Germinal center (tissue), 1 donor: ENCODE results near the gene COX4I1.

Experiments
- DNase-seq: peaks from one replicate; pipeline ENCODE4 v3.0.0; 2012; ENCODE audit warnings: mixed read lengths, low spot score

COX4I1 gene

DNA sequence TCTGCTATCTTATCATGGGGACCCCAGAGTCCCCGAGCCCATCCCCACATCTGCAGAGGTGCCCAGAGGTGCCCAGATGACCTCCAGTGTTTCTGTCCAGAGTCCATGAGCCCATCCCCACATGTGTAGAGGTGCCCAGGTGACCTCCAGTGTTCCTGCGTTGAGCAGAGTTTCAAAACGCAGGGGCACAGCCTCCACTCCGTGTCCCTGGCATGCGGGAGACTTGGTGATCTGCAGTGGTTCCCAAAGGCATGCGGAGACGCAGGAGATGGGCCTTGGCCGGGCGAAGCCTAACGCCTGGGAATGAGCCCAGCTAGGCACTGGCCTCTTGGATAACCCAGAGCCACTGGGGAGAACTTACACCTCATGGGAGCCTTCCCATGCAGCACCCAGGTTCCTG, 41.3 kb downstream of the COX4I1 start:
- DNase-seq, result no peak

DNA sequence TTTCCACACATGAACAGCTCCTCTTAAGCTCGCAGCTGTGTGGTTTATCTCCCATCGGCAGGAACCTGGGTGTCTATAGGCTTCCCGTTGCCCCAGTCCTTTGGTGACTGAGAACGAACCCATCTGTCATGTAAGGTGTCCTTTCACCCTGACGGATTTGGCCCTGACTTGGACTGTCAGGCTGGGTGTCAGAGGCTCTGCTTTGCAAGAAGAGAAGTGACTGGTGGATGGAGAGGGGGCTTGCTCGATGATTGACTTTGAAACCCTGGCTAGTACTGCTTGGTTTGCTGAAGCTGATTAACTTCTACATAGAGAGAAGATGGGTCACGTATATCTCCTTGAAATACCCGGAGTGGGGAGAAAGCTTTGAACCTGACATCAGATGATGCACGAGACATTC, 42.9 kb downstream of the COX4I1 start:
- no peak for DNase-seq

DNA sequence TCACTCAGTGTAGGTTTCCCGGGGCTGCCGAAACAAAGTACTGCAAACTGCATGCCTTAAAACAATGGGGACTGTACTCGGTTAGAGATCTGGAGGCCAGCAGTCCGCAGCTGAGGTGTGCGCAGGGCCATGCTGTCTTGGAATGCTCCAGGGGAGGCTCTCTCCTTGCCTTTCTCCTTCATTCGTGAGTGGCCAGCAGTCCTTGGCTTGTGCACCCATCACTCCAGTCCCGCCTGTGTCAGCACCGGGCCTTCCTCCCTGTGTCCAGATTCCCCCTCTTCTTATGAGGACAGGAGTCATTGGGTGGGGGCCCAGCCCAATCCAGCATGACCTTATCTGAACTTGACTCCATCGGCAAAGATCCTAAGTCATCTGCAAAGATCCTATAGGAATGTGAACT, 43.4 kb downstream of the COX4I1 start:
- DNase-seq, result no peak

DNA sequence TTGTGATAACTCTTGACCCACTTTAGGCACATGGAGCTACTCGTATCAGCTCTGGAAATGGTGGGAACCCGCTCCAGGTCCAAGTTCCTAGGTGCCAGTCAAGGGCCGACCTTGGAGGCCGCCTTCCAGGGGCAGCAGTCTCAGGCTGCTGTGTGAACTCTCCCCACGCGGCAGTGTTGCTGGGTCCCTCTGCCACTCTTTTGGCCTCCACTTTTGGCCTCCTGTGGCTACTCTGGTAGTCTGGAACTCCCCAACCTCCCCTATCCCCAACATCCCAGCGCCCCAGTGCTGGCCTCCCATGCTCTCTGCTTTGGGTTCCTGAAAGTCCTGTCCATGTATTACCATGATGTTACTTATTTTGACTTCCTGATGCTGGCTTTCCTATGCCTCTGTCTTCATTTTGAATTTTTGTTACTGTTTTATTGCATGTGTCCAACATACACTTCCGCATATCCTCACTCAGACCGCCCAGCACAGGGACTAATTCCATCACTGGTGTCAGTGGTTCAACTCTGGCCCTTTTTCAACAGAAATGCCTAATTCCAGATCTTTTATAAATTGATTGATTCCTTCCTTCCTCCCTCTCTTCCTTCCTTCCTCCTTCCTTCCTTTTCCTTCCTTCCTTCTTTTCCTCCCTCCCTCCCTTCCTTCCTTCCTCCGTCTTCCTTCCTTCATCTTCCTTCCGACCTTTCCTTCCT, 44.1 kb downstream of the COX4I1 start:
- no peak for DNase-seq

DNA sequence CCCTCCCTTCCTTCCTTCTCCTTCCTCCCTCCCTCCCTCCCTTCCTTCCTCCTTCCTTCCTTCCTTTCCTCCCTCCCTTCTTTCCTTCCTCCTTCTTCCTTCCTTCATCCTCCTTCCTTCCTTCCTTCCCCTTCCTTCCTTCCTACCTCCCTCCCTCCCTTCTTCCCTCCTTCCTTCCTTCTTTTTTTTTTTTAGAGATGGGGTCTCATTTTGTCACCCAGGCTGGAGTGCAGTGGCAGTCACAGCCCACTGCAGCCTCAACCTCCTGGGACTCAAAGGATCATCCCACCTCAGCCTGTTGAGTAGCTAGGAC, 44.6 kb downstream of the COX4I1 start:
- no peak for DNase-seq

DNA sequence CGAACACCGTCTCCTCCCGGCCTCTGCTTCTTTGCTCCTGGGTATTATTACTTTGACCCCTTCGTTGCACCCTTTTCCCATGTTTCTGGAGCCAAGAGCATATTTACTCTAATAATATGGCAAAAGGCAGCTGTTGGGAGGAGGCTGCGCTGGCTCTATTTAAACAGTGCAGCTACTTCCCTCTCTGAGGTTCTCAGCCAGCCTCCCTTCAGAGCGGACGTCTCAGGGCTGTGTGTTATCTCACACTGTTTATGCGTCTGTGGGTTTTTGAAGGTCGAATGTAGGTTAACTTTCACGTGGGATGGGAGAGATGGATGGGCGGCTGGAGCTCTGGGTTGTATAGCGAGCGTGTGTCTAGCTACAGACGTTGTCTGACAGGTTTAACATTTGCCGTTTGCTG, 45.3 kb downstream of the COX4I1 start:
- no peak for DNase-seq

DNA sequence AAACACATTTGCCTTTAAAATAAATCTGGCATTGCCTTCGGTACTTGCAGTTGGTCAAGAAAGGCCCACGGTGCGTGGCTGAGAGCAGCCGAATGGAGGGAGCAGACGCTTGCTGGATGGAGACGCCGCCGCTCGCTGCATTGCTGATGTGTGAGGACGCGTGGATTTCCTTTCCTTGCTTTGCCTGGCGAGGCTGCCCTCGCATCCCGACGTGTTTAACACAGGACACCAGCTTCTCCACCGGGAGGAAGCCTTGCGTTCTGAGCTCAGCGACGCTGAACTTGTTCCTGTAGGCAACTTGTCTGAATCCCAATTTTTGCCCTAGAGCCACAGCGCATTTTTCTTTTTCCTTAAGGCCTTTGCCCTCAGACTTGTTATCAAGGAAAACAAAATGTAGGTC, 45.8 kb downstream of the COX4I1 start:
- no peak for DNase-seq

DNA sequence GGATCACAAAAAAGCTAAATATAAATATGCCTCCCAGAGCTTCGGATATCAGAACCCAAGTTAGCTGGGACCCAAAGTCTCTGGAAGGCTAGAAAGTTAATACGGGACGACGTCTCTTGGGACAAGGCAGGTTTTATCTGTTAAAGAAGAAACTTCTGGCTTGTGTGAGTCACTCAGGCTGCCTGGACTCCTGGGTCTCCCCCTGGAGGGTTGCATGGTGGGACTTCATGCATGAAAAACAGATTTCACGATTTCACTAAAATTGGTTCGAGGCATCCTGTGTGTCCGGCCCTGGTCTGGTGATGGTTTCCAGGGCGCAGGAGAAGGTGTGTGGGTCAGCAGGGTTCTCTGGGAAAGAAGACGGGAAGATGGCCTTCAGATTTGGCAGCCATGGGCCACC, 47.0 kb downstream of the COX4I1 start:
- no peak for DNase-seq

DNA sequence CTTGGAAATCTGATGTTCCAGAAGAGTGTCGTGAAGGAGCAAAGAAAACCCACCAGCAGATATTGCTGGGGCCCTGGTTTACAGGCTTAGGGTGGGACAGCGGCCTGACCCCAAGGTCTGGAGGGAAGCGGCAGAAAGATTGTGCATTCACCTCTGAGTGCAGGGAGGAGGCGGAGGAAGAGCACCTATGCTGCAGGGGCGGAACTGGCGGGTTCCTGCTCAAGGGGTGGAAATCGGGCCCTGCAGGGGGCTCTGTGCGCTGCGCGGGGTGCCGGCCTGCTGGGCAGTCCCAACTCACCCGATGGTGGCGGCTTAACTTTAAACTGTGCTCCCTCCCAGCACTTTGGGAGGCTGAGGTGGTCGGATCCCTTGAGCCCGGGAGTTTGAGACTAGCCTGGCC, 47.5 kb downstream of the COX4I1 start:
- DNase-seq, result no peak

DNA sequence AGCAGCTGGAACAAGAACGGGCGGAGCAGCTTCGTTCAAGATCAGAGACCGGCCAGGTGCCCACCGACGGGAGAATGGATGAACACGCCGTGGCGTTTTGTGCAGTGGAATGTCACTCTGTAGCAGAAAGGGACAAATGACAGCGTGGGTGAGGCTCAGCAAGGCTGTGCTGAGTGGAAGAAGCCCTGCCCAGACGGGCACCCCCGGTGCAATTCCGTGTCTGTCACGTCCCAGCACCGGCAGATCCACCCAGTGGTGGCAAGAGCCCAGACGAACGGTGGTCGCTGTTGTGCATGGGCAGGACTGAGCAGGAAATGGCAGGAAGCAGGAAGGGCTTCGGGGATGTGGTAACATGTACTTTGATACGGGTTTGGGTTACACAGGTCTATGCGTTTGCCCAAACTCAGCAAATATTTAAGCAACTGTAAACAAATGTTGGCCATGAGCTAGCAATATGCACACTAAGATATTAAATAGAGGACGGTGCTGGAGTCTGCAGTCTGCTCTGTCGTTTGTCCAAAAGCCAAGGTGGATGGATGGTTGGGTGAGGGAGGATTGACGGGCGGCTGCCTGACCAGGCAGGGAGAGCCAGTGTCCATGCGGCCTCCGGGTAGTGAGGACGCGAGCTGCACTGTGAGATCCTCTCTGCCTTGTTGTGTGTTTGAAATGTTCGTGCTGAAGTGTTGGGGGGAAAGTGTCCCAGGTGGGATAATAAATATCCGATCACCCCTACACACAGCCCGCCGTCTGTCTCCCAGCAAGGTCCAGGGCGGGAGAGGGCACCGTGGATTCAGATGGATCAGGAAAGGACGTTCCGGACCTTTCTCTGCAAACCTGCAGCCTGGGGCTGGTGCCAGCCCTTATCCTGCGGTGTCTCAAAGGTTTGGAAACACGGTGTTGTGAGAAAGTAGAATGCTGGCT, 48.4 kb downstream of the COX4I1 start:
- no peak for DNase-seq

DNA sequence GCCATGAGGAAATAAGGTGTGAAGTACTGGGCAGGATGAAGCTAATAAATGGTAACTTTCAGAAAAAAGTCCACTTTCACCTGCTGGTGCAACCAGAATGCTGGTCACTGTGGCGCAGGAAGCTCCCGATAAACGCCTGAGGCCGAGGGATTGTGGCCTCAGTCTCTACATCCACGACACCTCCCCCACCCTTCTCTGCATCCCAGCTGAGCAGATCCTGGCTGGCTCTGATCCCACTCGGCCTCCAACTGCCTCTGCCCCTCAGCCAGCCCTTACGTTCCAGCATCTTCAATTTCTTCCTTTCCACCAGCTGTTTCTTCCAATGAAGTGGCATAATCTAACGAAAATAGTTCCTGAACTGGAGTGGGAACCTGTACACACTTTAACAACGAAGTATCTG, 49.5 kb downstream of the COX4I1 start:
- DNase-seq, result no peak

DNA sequence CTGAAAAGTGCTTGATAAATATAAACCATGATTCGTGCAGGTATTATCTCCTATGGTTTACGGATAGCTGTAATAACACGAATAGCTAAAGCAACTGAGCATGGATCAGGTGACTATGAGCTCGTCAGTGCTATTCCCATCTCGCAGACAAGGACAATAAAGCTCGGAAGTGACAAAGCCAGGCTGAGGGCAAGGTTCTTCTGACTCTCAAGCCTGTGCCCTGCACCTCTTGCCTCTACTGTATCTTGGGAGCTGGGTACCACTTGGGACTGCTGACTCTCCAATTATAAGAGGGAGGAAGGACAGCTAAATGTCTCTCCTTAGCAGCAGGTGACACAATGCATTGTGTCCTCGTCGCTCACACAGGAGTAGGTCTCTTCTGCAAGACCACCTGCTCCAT, 49.9 kb downstream of the COX4I1 start:
- no peak for DNase-seq

DNA sequence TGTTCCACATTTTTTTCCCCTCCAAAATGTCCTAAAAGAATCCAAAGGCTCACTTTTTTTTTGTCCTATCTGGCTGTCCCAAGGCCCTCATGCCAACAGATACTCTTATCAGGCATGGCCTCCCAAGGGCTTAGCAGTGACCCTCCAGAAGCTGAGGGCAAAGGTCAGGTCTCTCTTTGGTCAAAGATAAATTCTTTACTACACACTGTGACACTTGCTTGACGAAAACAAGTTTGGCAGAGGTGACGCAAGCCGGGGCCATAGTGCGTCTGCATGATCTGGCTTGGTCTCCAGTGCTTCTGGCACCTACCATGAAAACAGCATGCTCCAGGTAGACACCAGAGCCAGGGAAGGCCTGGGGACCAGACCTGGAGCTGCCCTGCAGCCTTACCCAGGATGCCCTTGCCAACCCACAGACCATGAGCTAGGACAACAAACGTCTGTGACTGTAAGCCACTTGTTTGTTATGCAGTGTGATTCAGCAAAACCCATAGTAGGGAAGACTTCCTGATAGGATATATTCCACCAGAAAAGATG, 50.9 kb downstream of the COX4I1 start:
- no peak for DNase-seq

DNA sequence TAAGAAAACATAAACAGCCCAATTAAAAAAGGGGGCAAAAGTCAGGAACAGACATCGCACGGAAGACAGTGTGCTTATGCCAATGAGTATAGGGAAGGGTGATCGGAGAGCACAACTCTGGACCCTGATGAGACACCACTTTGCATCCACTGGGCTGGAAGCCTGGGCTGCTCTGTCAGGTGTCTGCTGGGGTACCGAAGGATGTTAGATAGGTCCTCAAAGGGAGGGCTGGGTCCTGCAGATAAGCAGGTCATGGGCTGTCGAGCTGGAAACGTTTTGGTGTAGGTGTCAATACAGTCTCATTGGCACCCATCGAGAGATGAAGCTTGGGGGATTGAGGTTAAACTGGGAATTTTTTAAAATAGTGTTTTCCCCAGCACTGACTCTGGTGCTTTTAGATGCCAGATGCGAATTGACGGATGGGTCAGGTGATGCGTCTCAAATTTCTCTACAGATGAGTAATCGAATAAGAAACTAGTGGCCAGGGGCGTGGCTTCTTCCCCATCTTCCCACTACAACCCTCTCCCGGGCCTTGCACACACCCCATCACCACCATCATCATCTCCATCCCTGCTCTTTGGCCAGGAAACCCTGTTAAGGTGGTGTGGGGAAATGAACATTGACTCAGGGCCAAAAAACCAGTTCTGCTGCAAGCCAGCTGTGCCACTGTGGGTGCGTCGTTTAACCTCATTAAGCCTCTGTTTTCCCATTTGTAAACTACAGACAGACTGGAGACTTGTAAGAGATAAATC, 51.7 kb downstream of the COX4I1 start:
- no peak for DNase-seq

DNA sequence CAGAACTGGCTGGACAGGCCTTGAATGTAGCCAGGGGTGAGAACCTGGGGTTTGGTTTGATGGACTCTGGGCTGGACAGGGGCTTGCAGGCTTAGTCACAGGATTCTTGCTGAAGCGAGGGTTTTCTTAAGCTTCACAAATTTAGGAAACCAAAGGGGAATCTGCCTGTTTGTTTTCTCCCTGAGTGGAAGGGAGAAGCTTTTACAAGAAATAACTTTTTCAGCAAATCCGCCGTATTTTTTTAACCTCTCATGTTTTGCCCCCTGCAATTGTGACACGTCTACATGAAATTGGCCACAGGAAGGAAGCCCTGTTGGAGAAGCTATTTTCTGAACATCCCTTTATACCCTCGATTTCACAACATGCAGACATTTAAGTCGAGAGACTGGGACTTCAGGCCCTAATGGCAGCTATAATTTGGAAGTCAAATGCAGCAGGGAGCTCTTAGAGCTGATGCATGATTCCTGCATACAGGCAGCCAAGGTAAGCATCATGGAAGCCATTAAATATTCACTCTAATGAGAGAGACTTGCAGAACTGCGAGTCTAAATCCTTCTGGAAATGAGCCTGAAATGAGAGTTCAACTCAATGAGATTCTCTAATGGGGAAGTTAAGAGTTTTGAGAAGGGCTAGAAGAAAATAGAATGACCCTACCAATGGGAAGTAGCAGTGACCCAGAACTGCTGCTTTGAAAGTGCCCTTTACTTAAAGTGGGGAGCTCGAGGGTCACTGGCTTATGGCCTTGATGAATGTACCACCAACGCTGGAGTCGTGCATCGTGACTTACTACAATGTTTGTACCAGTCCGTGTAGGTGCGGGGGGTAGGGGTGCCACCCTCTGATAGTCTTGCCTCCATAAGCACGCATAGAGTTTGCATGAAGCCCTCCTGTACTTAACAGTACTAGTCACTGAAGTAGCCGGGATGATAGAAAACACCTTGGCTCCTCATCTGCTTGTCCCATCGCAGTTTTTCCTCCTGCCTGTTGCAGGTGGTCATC, 54.4 kb downstream of the COX4I1 start:
- DNase-seq, result no peak

DNA sequence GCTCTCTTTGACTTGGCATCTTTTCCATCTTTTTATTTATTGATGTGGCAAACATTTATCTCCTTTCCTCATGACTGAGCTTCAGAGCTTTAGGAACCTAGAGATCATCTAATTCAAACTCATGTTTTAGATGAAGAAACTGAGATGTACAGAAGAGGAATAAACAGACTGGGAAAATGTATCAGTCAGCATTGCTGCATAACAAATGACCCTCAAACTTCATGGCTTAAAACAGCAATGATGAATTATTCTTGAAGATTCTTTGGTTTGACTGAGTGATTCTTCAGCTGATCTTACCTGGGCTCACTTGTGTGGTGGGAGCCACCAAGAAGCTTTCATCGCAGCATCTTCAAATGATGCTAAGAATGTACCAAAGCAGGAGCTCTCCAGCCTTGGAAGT, 55.4 kb downstream of the COX4I1 start:
- DNase-seq, result no peak

DNA sequence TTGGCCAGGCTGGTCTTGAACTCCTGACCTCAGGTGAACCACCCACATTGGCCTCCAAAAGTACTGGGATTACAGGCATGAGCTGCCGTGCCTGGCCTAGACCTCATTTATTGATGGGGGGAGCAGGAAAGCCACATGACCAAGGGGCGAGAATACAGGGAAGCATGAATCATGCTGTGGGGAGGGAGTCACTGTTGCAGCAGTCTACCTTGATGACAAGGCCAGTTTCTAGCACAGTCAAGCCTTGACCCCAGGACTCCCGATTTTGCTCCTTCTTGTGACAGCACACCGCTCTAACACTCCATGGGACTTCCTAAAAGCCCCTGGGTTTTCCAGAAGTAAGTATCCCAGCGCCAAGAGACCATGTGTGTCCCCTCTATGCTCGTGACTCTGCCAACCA, 56.6 kb downstream of the COX4I1 start:
- no peak for DNase-seq

DNA sequence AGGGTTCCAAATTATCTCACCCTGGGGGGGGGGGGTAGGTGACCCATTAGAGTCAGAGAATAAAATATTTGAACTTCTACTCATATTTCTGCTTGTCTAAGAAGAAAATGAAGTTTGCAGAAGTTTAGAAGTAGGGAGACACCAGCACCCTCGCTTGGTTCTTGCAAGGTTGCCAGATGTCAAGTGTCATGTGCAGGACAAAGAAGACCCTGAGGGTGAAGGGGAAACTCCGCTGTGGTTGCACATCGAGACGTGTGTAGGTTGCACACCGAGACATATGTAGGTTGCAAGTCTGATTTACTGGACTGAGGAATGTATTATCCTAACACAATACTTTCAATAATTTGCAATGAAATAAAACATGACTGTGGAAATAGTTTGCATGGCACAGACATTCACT, 57.1 kb downstream of the COX4I1 start:
- no peak for DNase-seq
